Colonic mucosa (tissue), 4 donors: ENCODE measurements around the gene UBE2H. TPM values are rescaled to one million over a fixed set of nuclear protein-coding genes. Genes with fewer than 3 reads are reported as not detected.

Experiments
- DNase-seq: peaks from one replicate; pipeline ENCODE4 v3.0.0-alpha.2; 2020
- H3K27ac ChIP-seq: fragments of 200-600 bp; one replicate; pipeline ENCODE4 v1.8.0; 2021
- H3K27me3 ChIP-seq: fragments of 200-600 bp; one replicate; pipeline ENCODE4 v1.8.0; 2021
- H3K36me3 ChIP-seq: fragments of 200-600 bp; one replicate; pipeline ENCODE4 v1.8.0; 2021
- H3K4me1 ChIP-seq: fragments of 200-600 bp; one replicate; pipeline ENCODE4 v1.8.0; 2021; ENCODE audit warnings: mild to moderate bottlenecking
- H3K4me3 ChIP-seq: fragments of 200-600 bp; one replicate; pipeline ENCODE4 v1.8.0; 2021
- H3K9ac ChIP-seq, 2 donors: one replicate each; pipeline ENCODE4 v1.7.0; 2013; ENCODE audit warnings: control low read depth in 2 of 2, low read depth in 2 of 2, low read length in 2 of 2
- H3K9me3 ChIP-seq: fragments of 200-600 bp; one replicate; pipeline ENCODE4 v1.8.0; 2021
- intact Hi-C: fragments of 100-400 bp; cut with DNase I; formaldehyde crosslinking; loops from one replicate; pipeline ENCODE4 v1.14.1; 2022
- total RNA-seq, 2 donors: library from RNA; stranded (reverse); fragmentation: NEBNext Ultra II Directional in 1 of 2; extraction: Animal tissue kit (Norgen Biotek cat#: 25700) in 1 of 2; gene quantifications; one replicate each; pipeline ENCODE4 v1.2.1, GENCODE V29; 2021
- TF ChIP-seq, protein P1 (sequence below): fragments of 200-600 bp; IDR thresholded peaks from one replicate; pipeline ENCODE4 v1.8.0; 2022; ENCODE audit warnings: antibody characterized with exemption, mild to moderate bottlenecking
- donor health status: healthy.
- donor health status: DM: no; HTN: no; CAD: no.
- donor health status: DM: no; HTN: no; CAD: no.

Gene UBE2H
- total RNA-seq, 2 donors from 2014 or later = 38.4 to 65.8 TPM

GRCh38 chr7:129782818-129783583 is 169.8 kb downstream of the UBE2H start:
- H3K36me3 ChIP-seq = no peaks in the 10 kb centered on the region
- no peaks in the 10 kb centered on the region for H3K9me3 ChIP-seq
- no peak overlapping the region for H3K4me3 ChIP-seq
- peaks cover 36% of the 10 kb centered on the region for H3K4me1 ChIP-seq
- no peak overlapping the region for H3K9ac ChIP-seq
- TF ChIP-seq, protein P1, sequence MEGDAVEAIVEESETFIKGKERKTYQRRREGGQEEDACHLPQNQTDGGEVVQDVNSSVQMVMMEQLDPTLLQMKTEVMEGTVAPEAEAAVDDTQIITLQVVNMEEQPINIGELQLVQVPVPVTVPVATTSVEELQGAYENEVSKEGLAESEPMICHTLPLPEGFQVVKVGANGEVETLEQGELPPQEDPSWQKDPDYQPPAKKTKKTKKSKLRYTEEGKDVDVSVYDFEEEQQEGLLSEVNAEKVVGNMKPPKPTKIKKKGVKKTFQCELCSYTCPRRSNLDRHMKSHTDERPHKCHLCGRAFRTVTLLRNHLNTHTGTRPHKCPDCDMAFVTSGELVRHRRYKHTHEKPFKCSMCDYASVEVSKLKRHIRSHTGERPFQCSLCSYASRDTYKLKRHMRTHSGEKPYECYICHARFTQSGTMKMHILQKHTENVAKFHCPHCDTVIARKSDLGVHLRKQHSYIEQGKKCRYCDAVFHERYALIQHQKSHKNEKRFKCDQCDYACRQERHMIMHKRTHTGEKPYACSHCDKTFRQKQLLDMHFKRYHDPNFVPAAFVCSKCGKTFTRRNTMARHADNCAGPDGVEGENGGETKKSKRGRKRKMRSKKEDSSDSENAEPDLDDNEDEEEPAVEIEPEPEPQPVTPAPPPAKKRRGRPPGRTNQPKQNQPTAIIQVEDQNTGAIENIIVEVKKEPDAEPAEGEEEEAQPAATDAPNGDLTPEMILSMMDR = no peak
- intact Hi-C loops = no loop called here
- no peak for DNase-seq
- H3K27ac ChIP-seq = no peak overlapping the region
- H3K27me3 ChIP-seq = peaks cover 94% of the 10 kb centered on the region

DNA sequence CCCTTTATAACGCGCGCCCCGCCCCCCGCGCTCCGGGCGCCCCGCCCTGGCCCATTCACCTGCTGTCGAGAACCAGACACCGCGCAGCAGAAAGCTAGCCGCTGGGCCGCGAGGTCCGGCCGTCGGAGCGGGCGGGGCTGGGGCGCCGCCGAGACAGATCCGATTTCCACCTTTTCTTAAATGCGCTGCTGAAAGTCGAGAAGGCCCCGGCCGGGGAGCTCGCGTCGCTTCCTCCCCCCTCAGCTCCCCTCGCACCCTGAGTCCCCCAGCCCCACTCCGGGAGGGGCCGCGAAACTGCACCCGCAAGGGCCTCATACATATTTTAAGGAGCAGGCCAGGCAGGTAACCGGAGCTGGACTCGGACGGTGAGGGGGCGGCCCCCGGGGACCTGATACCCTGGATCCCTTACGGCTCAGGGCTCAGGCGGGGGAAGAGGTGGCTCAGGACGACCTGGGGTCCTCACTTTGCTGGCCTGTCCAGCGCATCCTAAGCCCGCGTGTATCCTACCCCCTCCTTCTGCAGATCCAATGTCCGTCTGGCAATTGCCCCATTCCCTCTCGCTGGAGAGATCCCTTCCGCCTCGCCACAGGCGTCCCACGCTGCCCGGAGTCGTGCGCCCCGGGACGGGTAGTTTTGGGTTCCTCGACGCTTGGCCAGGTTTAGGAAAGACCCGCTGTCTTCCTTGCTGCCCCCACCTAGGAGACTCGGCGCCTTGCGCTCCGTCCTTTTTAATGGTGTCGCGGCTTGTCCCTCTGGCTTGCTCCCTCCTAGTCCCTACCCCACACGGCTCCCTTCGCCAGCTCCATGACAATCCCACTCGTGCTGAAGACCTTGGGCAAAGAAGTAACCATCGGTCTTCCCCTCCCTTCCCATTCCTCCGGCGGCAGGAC is 170.6 kb downstream of the UBE2H start:
- no peak for DNase-seq
- Histone ChIP-seq H3K4me3 (peak overlapping the region; percentile 64), H3K4me1 (peaks cover 36% of the 10 kb centered on the region), H3K27ac (no peak overlapping the region), H3K9ac (no peak overlapping the region), H3K9me3 (no peaks in the 10 kb centered on the region), H3K27me3 (peaks cover 99% of the 10 kb centered on the region), H3K36me3 (no peaks in the 10 kb centered on the region)
- TF ChIP-seq, protein P1 = no peak
- intact Hi-C loops = no loop called here

DNA sequence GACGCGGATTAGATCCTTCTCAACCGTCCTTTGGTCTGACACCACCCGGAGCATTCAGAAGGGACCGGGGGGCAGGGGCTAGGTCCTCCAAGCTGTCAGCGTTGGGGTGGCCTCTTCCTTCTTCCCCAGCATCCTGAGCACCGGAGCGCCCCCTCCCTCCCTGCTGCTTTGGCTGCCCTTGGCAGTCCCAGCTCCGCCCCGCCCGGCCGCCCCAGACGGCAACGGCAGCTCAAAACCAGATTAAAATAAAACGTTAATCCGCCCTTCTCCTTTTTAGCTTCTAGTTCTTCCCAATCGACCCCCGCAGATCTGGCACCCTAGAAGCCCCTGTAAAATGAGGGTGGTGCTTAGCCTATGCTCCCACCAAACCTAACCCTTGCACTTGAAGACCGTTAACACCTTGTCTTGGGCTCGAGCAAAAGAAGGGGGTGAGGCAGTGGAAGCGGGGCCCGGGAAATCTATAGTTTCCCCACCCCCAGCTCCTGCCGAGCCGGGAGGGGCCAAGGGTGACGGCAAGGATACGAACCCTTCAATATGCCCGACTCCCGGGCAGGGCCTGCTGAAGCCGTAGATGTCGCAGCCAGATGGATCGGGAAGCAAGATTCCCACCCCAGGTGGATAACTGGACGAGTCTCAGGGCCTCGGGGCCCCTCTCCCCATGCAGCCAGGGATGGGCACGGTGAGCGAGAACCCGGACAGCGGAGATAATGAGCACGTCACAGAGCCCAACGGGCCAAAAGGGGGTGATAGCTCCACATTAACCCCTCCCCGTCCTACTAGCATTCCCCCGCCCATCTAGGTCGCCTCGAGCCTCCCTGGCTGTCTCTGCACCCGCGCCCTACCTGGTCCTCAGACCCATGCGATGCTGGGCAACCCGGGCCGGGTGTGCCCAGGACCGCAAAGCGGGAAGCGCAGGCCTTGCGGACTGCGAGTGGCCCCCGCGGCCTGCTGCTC is 171.5 kb downstream of the UBE2H start:
- no peaks in the 10 kb centered on the region for H3K36me3 ChIP-seq
- intact Hi-C loops = no loop called here
- H3K27ac ChIP-seq = no peak overlapping the region
- peak overlapping the region; percentile 64 for H3K4me3 ChIP-seq
- DNase-seq = peak; percentile 36
- peaks cover 36% of the 10 kb centered on the region for H3K4me1 ChIP-seq
- TF ChIP-seq, protein P1 = no peak
- H3K9me3 ChIP-seq = no peaks in the 10 kb centered on the region
- no peak overlapping the region for H3K9ac ChIP-seq
- H3K27me3 ChIP-seq = peaks cover 91% of the 10 kb centered on the region

Other genes starting within 250 kb of the UBE2H start
- gene ZC3HC1, start 98.4 kb upstream of the UBE2H start, total RNA-seq = 10 to 100 TPM in 1 of 2 donors, 1 to 10 TPM in 1; 7.3 to 13.5 TPM
- 10 to 100 TPM; 29.1 to 36.3 TPM for gene KLHDC10, start 117.6 kb upstream of the UBE2H start, total RNA-seq